ENCODE measurements around the gene MGAT5. TPM values are rescaled to one million over a fixed set of nuclear protein-coding genes. Genes with fewer than 3 reads are reported as not detected.

The MGAT5 gene
- total RNA-seq, 2 experiments from 2014 or later: 60.8 to 68.0 TPM

DNA sequence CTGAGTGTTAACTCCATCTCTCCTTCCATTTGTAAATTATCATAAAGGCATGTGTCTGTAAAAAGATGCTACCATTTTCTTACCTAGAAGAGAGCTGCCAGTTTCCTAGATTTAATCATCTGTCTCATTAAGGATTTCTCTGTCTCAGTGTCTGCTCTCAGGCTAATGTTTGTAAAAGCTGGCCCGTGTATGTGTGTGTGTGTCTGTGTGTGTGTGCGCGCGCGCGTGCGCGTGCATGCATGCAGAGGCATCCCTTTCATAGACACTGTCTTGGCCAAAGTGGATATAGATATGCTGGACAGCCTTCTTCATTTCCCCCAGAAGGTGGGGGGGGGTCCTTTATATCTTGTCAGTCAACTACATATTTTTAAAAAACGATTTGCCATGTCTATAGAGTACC, 18.9 kb downstream of the MGAT5 start:
- H3K4me3 ChIP-seq (ENCODE audit: low read depth, low read length, poor library complexity, severe bottlenecking): peak overlapping the region; percentile 15
- peaks cover 55% of the 10 kb centered on the region for H3K36me3 ChIP-seq (ENCODE audit: insufficient read depth, low read length)
- H4K20me1 ChIP-seq (ENCODE audit: insufficient read depth, low read length): no peaks in the 10 kb centered on the region
- H3K27ac ChIP-seq (ENCODE audit: low read depth, low read length, poor library complexity, severe bottlenecking): peak overlapping the region; percentile 94
- TF ChIP-seq, protein P1, sequence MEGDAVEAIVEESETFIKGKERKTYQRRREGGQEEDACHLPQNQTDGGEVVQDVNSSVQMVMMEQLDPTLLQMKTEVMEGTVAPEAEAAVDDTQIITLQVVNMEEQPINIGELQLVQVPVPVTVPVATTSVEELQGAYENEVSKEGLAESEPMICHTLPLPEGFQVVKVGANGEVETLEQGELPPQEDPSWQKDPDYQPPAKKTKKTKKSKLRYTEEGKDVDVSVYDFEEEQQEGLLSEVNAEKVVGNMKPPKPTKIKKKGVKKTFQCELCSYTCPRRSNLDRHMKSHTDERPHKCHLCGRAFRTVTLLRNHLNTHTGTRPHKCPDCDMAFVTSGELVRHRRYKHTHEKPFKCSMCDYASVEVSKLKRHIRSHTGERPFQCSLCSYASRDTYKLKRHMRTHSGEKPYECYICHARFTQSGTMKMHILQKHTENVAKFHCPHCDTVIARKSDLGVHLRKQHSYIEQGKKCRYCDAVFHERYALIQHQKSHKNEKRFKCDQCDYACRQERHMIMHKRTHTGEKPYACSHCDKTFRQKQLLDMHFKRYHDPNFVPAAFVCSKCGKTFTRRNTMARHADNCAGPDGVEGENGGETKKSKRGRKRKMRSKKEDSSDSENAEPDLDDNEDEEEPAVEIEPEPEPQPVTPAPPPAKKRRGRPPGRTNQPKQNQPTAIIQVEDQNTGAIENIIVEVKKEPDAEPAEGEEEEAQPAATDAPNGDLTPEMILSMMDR (conservative IDR thresholded peaks at IDR 0.05; ENCODE audit: low read length): no peak
- TF ChIP-seq EZH2phosphoT487 (IDR thresholded peaks at IDR 0.05; ENCODE audit: borderline replicate concordance, low read depth, low read length): no peak
- intact Hi-C loops (cut with micrococcal nuclease; ENCODE audit: unreplicated experiment): no loop called here
- DNase-seq (ENCODE audit: low spot score): no peak
- H3K4me1 ChIP-seq (ENCODE audit: insufficient read depth, low read length, poor library complexity, severe bottlenecking): peaks cover 95% of the 10 kb centered on the region
- H2AFZ ChIP-seq (ENCODE audit: low read length): no peak overlapping the region
- no peaks in the 10 kb centered on the region for H3K9me3 ChIP-seq (ENCODE audit: low read length)
- POLR2A ChIA-PET: interaction anchor here (0.7 to 12.1 kb wide), 6 partner anchors 10 to 27 kb away, joined by 3 to 115 read pairs (median 8); partner anchors contain the start of gene MGAT5
- H3K9me2 ChIP-seq (ENCODE audit: insufficient read depth, low read length): no peaks in the 10 kb centered on the region
- CTCF ChIA-PET (ENCODE audit: unreplicated experiment): interaction anchor here (0.6 to 0.7 kb wide), 2 partner anchors 22 to 139 kb away, joined by 3 read pairs; no protein-coding TSS in a partner anchor
- H3K79me2 ChIP-seq (ENCODE audit: insufficient read depth, low read depth, low read length): peaks cover 67% of the 10 kb centered on the region; the same call in 1 of the 2 replicates
- BruUV-seq (replicated peaks): no TSS peak
- H3K4me2 ChIP-seq (ENCODE audit: low read length): peak overlapping the region; percentile 78

DNA sequence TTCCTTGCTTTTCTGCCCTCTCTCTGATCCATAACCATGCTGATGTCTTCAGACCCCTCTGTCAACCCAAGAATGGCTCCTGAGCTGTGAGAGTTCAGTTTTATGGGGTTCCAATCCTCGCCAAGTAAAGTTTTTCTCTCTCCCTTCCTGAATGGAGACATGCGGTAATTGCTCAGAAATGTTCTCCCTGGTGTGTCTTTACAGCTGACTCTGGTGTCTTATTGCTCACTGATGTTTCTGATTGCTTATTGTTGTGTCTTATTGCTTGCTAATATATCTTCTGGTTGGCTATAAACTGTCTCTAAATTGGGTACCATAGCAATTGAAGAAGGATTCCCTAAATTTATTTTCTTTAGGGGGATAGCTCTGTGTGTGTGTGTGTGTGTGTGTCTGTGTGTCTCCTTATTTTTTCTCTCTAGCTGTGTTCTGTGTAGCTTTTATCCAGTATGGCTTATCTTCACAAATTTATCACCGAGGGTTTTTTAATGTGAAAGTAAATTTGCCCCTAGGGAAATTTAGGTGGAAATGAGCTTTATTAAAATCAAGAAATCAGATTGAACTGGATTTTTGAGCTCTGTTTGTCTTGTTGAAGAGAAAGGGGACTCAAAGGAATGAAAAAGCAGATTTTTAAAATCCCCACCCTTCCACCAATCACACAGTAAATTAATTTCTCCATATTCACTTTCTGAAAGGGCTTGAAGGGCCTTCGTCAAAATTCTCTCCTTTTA, 19.5 kb downstream of the MGAT5 start:
- Histone ChIP-seq H2AFZ (ENCODE audit: low read length) (no peak overlapping the region), H3K4me2 (ENCODE audit: low read length) (peak overlapping the region; percentile 78), H3K27ac (ENCODE audit: low read depth, low read length, poor library complexity, severe bottlenecking) (peak overlapping the region; percentile 94), H3K4me3 (ENCODE audit: low read depth, low read length, poor library complexity, severe bottlenecking) (peak overlapping the region; percentile 15), H4K20me1 (ENCODE audit: insufficient read depth, low read length) (no peaks in the 10 kb centered on the region), H3K4me1 (ENCODE audit: insufficient read depth, low read length, poor library complexity, severe bottlenecking) (peaks cover 95% of the 10 kb centered on the region), H3K36me3 (ENCODE audit: insufficient read depth, low read length) (peaks cover 57% of the 10 kb centered on the region), H3K79me2 (ENCODE audit: insufficient read depth, low read depth, low read length) (peaks cover 67% of the 10 kb centered on the region; the same call in 1 of the 2 replicates), H3K9me3 (ENCODE audit: low read length) (no peaks in the 10 kb centered on the region), H3K9me2 (ENCODE audit: insufficient read depth, low read length) (no peaks in the 10 kb centered on the region)
- ChIA-PET POLR2A (interaction anchor here (0.5 to 12.1 kb wide), 8 partner anchors 10 to 138 kb away, joined by 3 to 115 read pairs (median 8); partner anchors contain the start of gene MGAT5), CTCF (ENCODE audit: unreplicated experiment) (interaction anchor here (1.0 to 2.6 kb wide), 2 partner anchors 27 to 138 kb away, joined by 3 to 9 read pairs; no protein-coding TSS in a partner anchor)
- TF ChIP-seq, protein P1 (conservative IDR thresholded peaks at IDR 0.05; ENCODE audit: low read length): no peak
- TF ChIP-seq EZH2phosphoT487 (IDR thresholded peaks at IDR 0.05; ENCODE audit: borderline replicate concordance, low read depth, low read length): no peak
- intact Hi-C loops (cut with micrococcal nuclease; ENCODE audit: unreplicated experiment): no loop called here
- DNase-seq (ENCODE audit: low spot score): no peak
- no TSS peak for BruUV-seq (replicated peaks)
